Endothelial cell of umbilical vein (primary cell): ENCODE results near the gene SPAG16.

ENCODE experiments used
- CTCF ChIP-seq, 2 donors: IDR thresholded peaks; 1 replicate in 1 of 2; 2 replicates in 1 of 2; pipeline ENCODE4 v1.5.1; 2011; ENCODE audit warnings: low read length in 2 of 2, mild to moderate bottlenecking in 2 of 2, moderate library complexity in 2 of 2, control low read depth in 1 of 2, inconsistent platforms in 1 of 2, low read depth in 1 of 2; ENCODE audit not compliant: insufficient read depth in 1 of 2; ENCODE audit errors: extremely low read depth in 1 of 2
- EZH2 ChIP-seq: IDR thresholded peaks from 2 replicates; pipeline ENCODE4 v1.6.1; 2012; ENCODE audit warnings: borderline replicate concordance, low read depth, mild to moderate bottlenecking, moderate library complexity, low read length, inconsistent platforms; ENCODE audit not compliant: severe bottlenecking
- FOS ChIP-seq: IDR thresholded peaks from 2 replicates; pipeline ENCODE4 v1.6.1; 2011; ENCODE audit warnings: mild to moderate bottlenecking, low read length, moderate library complexity, borderline replicate concordance; ENCODE audit not compliant: insufficient read depth
- GATA2 ChIP-seq: IDR thresholded peaks from 2 replicates; pipeline ENCODE4 v1.7.0; 2011; ENCODE audit warnings: low read depth, mild to moderate bottlenecking, moderate library complexity, mixed read lengths, low read length; ENCODE audit not compliant: insufficient read length, insufficient read depth
- JUN ChIP-seq: IDR thresholded peaks from 2 replicates; pipeline ENCODE4 v1.6.1; 2011; ENCODE audit warnings: borderline replicate concordance, low read depth; ENCODE audit not compliant: insufficient read length, insufficient read depth
- POLR2A ChIP-seq: IDR thresholded peaks from 2 replicates; pipeline ENCODE4 v1.6.1; 2012; ENCODE audit warnings: low read depth, mild to moderate bottlenecking, control low read depth, low read length
- POLR2AphosphoS5 ChIP-seq: IDR thresholded peaks from 2 replicates; pipeline ENCODE4 v1.6.1; 2012; ENCODE audit warnings: low read depth, mild to moderate bottlenecking, control low read depth, low read length, moderate library complexity; ENCODE audit not compliant: insufficient read depth

DNA sequence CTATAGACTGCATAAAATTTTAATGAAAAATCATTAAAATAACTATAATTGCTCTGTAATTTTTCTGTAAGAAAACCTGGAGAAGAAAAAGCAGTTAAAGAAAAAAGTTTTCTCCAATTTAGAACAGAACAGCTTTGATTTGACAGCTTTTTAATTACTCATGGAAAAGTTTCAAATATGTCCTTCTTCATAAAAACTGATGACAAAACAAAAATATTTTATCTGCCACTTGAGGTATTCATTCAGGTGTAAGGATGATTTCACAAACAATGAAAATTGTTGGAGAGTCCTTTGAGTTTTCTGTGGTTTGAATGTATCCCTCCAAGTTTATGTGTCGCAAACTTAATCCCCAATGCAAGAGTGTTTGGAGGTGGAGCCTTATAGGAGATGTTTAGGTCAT is 824.3 kb downstream of the SPAG16 start:
- TF ChIP-seq CTCF (IDR thresholded peaks at IDR 0.05; ENCODE audit: extremely low read depth in 1 of 2, insufficient read depth in 1 of 2, low read depth in 1 of 2, low read length in 2 of 2), result no peak
- no peak for TF ChIP-seq FOS
- no peak for TF ChIP-seq POLR2A
- TF ChIP-seq EZH2, result no peak
- no peak for TF ChIP-seq POLR2AphosphoS5
- no peak for TF ChIP-seq JUN
- TF ChIP-seq GATA2, result no peak
